Duodenal mucosa (tissue), 2 donors: ENCODE results near the gene PPM1E.

Source experiments
- H3K27ac ChIP-seq: one replicate; pipeline ENCODE4 v1.7.0; 2013; ENCODE audit warnings: low read depth, low read length
- H3K27me3 ChIP-seq, 2 donors: one replicate each; pipeline ENCODE4 v1.7.0; 2013; ENCODE audit warnings: low read length in 2 of 2, control low read depth in 1 of 2; ENCODE audit not compliant: insufficient read depth in 2 of 2, control insufficient read depth in 1 of 2
- H3K36me3 ChIP-seq, 2 donors: one replicate each; pipeline ENCODE4 v1.7.0; 2013; ENCODE audit warnings: low read length in 2 of 2, control low read depth in 1 of 2; ENCODE audit not compliant: insufficient read depth in 2 of 2, control insufficient read depth in 1 of 2
- H3K4me1 ChIP-seq, 2 donors: one replicate each; pipeline ENCODE4 v1.7.0; 2013; ENCODE audit warnings: low read length in 2 of 2, control low read depth in 1 of 2; ENCODE audit not compliant: insufficient read depth in 2 of 2, control insufficient read depth in 1 of 2
- H3K4me3 ChIP-seq, 2 donors: one replicate each; pipeline ENCODE4 v1.7.0; 2013; ENCODE audit warnings: low read length in 2 of 2, low read depth in 1 of 2
- H3K9ac ChIP-seq, 2 donors: one replicate each; pipeline ENCODE4 v1.7.0; 2013; ENCODE audit warnings: low read length in 2 of 2, low read depth in 1 of 2
- H3K9me3 ChIP-seq, 2 donors: one replicate each; pipeline ENCODE4 v1.7.0; 2013; ENCODE audit warnings: low read length in 2 of 2, control low read depth in 1 of 2; ENCODE audit not compliant: control insufficient read depth in 1 of 2

Gene PPM1E

GRCh38 chr17:58989629-58990028 lies 234.0 kb downstream of the PPM1E start:
- no peaks in the 10 kb centered on the region for H3K9me3 ChIP-seq
- H3K9ac ChIP-seq: no peak overlapping the region
- no peak overlapping the region for H3K27ac ChIP-seq
- no peaks in the 10 kb centered on the region for H3K36me3 ChIP-seq
- H3K27me3 ChIP-seq: no peaks in the 10 kb centered on the region
- no peak overlapping the region for H3K4me3 ChIP-seq
- H3K4me1 ChIP-seq: peaks cover 0 to 5% of the 10 kb centered on the region in 2 donors

- Histone ChIP-seq H3K36me3 (peaks cover 0 to 2% of the 10 kb centered on the region in 2 donors), H3K27ac (no peak overlapping the region), H3K9me3 (no peaks in the 10 kb centered on the region), H3K9ac (no peak overlapping the region), H3K27me3 (no peaks in the 10 kb centered on the region), H3K4me3 (no peak overlapping the region), H3K4me1 (peaks cover 0 to 5% of the 10 kb centered on the region in 2 donors)
Measured at GRCh38 chr17:58991718-58992331, 236.2 kb downstream of the PPM1E start.

GRCh38 chr17:58993311-58993710 lies 237.7 kb downstream of the PPM1E start:
- Histone ChIP-seq H3K27ac (no peak overlapping the region), H3K4me1 (peaks cover 0 to 5% of the 10 kb centered on the region in 2 donors), H3K27me3 (no peaks in the 10 kb centered on the region), H3K9me3 (no peaks in the 10 kb centered on the region), H3K36me3 (peaks cover 0 to 9% of the 10 kb centered on the region in 2 donors), H3K9ac (no peak overlapping the region), H3K4me3 (no peak overlapping the region)

- no peak overlapping the region for H3K9ac ChIP-seq
- H3K4me1 ChIP-seq: peaks cover 0 to 5% of the 10 kb centered on the region in 2 donors
- no peak overlapping the region for H3K4me3 ChIP-seq
- peaks cover 5 to 9% of the 10 kb centered on the region in 2 donors for H3K36me3 ChIP-seq
- no peaks in the 10 kb centered on the region for H3K9me3 ChIP-seq
- H3K27me3 ChIP-seq: no peaks in the 10 kb centered on the region
- H3K27ac ChIP-seq: no peak overlapping the region
Measured at GRCh38 chr17:58995247-58995940, 239.7 kb downstream of the PPM1E start.

GRCh38 chr17:58996968-58997367 lies 241.3 kb downstream of the PPM1E start:
- no peak overlapping the region for H3K27ac ChIP-seq

GRCh38 chr17:58997756-58998553 lies 242.3 kb downstream of the PPM1E start:
- no peaks in the 10 kb centered on the region for H3K9me3 ChIP-seq
- H3K36me3 ChIP-seq: peaks cover 5 to 13% of the 10 kb centered on the region in 2 donors
- H3K9ac ChIP-seq: no peak overlapping the region
- no peaks in the 10 kb centered on the region for H3K27me3 ChIP-seq
- H3K4me1 ChIP-seq: no peaks in the 10 kb centered on the region
- no peak overlapping the region for H3K4me3 ChIP-seq
- H3K27ac ChIP-seq: no peak overlapping the region

More at GRCh38 chr17:58996968-58997367, 241.3 kb downstream of the PPM1E start:
- H3K36me3 ChIP-seq: peaks cover 5 to 12% of the 10 kb centered on the region in 2 donors
- no peak overlapping the region for H3K4me3 ChIP-seq
- no peaks in the 10 kb centered on the region for H3K9me3 ChIP-seq
- H3K27me3 ChIP-seq: no peaks in the 10 kb centered on the region
- no peaks in the 10 kb centered on the region for H3K4me1 ChIP-seq
- no peak overlapping the region for H3K9ac ChIP-seq

- H3K4me3 ChIP-seq: no peak overlapping the region
- H3K4me1 ChIP-seq: no peaks in the 10 kb centered on the region
- H3K27me3 ChIP-seq: no peaks in the 10 kb centered on the region
- H3K36me3 ChIP-seq: peaks cover 5 to 14% of the 10 kb centered on the region in 2 donors
- no peaks in the 10 kb centered on the region for H3K9me3 ChIP-seq
- no peak overlapping the region for H3K9ac ChIP-seq
- H3K27ac ChIP-seq: no peak overlapping the region
Measured at GRCh38 chr17:58998871-58999270, 243.2 kb downstream of the PPM1E start.

GRCh38 chr17:58999500-58999899 lies 243.8 kb downstream of the PPM1E start:
- H3K4me3 ChIP-seq: no peak overlapping the region
- H3K9ac ChIP-seq: no peak overlapping the region
- H3K9me3 ChIP-seq: no peaks in the 10 kb centered on the region
- no peaks in the 10 kb centered on the region for H3K4me1 ChIP-seq
- H3K27ac ChIP-seq: no peak overlapping the region
- no peaks in the 10 kb centered on the region for H3K27me3 ChIP-seq
- peaks cover 5 to 14% of the 10 kb centered on the region in 2 donors for H3K36me3 ChIP-seq

- Histone ChIP-seq H3K9me3 (no peaks in the 10 kb centered on the region), H3K4me3 (no peak overlapping the region), H3K4me1 (no peaks in the 10 kb centered on the region), H3K27ac (no peak overlapping the region), H3K9ac (no peak overlapping the region), H3K36me3 (peaks cover 5 to 14% of the 10 kb centered on the region in 2 donors), H3K27me3 (no peaks in the 10 kb centered on the region)
Measured at GRCh38 chr17:59000022-59000421, 244.4 kb downstream of the PPM1E start.
